CD4-positive, alpha-beta memory T cell (primary cell): ENCODE data around the gene SMAD9. TPM values are rescaled to one million over a fixed set of nuclear protein-coding genes. Genes with fewer than 3 reads are reported as not detected.

ENCODE experiments used
- CTCF ChIA-PET: fragments of 350-600 bp; sonication (Branson Sonifier 250); formaldehyde crosslinking; loops from one replicate; lab custom pipeline; 2021; ENCODE audit warnings: inconsistent platforms; ENCODE audit not compliant: partially characterized antibody; lab: Charles Lee
- POLR2A ChIA-PET: fragments of 350-600 bp; sonication (Branson Sonifier 250); formaldehyde crosslinking; loops from one replicate; lab custom pipeline; 2021; ENCODE audit not compliant: partially characterized antibody; lab: Charles Lee
- DNase-seq, 5 donors: peaks; one replicate each; pipeline versions ENCODE4 v3.0.0 to v3.0.0-alpha.2; 2020 to 2022; ENCODE audit warnings: mixed read lengths in 1 of 5
- H3K27ac ChIP-seq: one replicate; pipeline ENCODE4 v1.7.0; 2013; ENCODE audit warnings: low read depth, low read length
- H3K27me3 ChIP-seq: 2 replicates; pipeline ENCODE4 v1.7.0; 2013; ENCODE audit warnings: mild to moderate bottlenecking, low read length, moderate library complexity; ENCODE audit not compliant: insufficient read depth
- H3K36me3 ChIP-seq: 2 replicates; pipeline ENCODE4 v1.7.0; 2013; ENCODE audit warnings: mild to moderate bottlenecking, low read length, moderate library complexity; ENCODE audit not compliant: insufficient read depth
- H3K4me1 ChIP-seq: 2 replicates; pipeline ENCODE4 v1.7.0; 2013; ENCODE audit warnings: mild to moderate bottlenecking, low read length, moderate library complexity; ENCODE audit not compliant: insufficient read depth
- H3K4me3 ChIP-seq, 2 donors: one replicate each; pipeline ENCODE4 v1.7.0; 2013; ENCODE audit warnings: low read length in 2 of 2, mild to moderate bottlenecking in 1 of 2
- H3K9me3 ChIP-seq, 2 donors: one replicate each; pipeline ENCODE4 v1.7.0; 2013; ENCODE audit warnings: low read length in 2 of 2, control low read depth in 1 of 2; ENCODE audit not compliant: control insufficient read depth in 1 of 2
- H3K27ac Mint-ChIP-seq, 7 donors: one replicate each; pipeline ENCODE4 v1.8.0; 2020 to 2021; ENCODE audit warnings: mixed read lengths in 7 of 7, mild to moderate bottlenecking in 6 of 7, inconsistent platforms in 3 of 7, moderate library complexity in 3 of 7
- H3K27me3 Mint-ChIP-seq, 2 donors: one replicate each; pipeline ENCODE4 v1.8.0; 2020 to 2021; ENCODE audit warnings: mixed read lengths in 2 of 2
- H3K36me3 Mint-ChIP-seq, 2 donors: one replicate each; pipeline ENCODE4 v1.8.0; 2020 to 2021; ENCODE audit warnings: mixed read lengths in 2 of 2, inconsistent platforms in 1 of 2, mild to moderate bottlenecking in 1 of 2
- H3K4me1 Mint-ChIP-seq, 4 donors: one replicate each; pipeline ENCODE4 v1.8.0; 2020 to 2021; ENCODE audit warnings: mixed read lengths in 4 of 4, mild to moderate bottlenecking in 1 of 4
- H3K4me3 Mint-ChIP-seq, 8 donors: one replicate each; pipeline ENCODE4 v1.8.0; 2020 to 2021; ENCODE audit warnings: mixed read lengths in 8 of 8, mild to moderate bottlenecking in 7 of 8, moderate library complexity in 6 of 8, inconsistent platforms in 3 of 8
- H3K9me3 Mint-ChIP-seq, 8 donors: one replicate each; pipeline ENCODE4 v1.8.0; 2020 to 2021; ENCODE audit warnings: mixed read lengths in 8 of 8, mild to moderate bottlenecking in 5 of 8, inconsistent platforms in 3 of 8, moderate library complexity in 1 of 8
- intact Hi-C: fragments of 100-400 bp; cut with micrococcal nuclease; formaldehyde crosslinking; loops from one replicate; pipeline ENCODE4 v1.15.1; 2023
- polyA plus RNA-seq, 2 donors: library from polyadenylated mRNA; unstranded; fragments of 300-500 nt; fragmentation: Illumina TruSeq; gene quantifications; one replicate each; pipeline ENCODE4 v1.2.3, GENCODE V29; 2021
- total RNA-seq, 2 experiments: library from RNA; stranded (reverse); gene quantifications; one replicate each; pipeline ENCODE4 v1.2.3, GENCODE V29; 2021

Gene SMAD9
- total and polyA plus RNA-seq, 4 experiments from 2014 or later, result 0.10 TPM; not detected in 3

- no peaks in the 10 kb centered on the region for H3K9me3 ChIP-seq
- H3K27me3 ChIP-seq, result no peaks in the 10 kb centered on the region
- H3K27ac ChIP-seq, result peak within 1 kb of the TSS; percentile 85
- peaks cover 33 to 56% (median 42%) of the 10 kb centered on the region in 4 donors for H3K4me1 Mint-ChIP-seq
- H3K4me1 ChIP-seq, result peaks cover 46% of the 10 kb centered on the region
- intact Hi-C loops, result loop anchor here (1.0 to 2.0 kb wide), 4 partner anchors 181 to 1530 kb away; partner anchors contain the start of genes EXOSC8, SPART, SUPT20H and UFM1
- H3K36me3 ChIP-seq, result no peaks in the 10 kb centered on the region
- peak within 1 kb of the TSS; percentile 85 to 96 (median 95) for H3K27ac Mint-ChIP-seq
- peak within 1 kb of the TSS; percentile 91 to 97 (median 95) for H3K4me3 Mint-ChIP-seq
- peak within 1 kb of the TSS; percentile 76 to 86 for H3K4me3 ChIP-seq
- peak; percentile 87 to 92 (median 90) for DNase-seq
- ChIA-PET POLR2A (no interaction called here), CTCF (no interaction called here)
- peaks cover 0 to 2% (median 0%) of the 10 kb centered on the region in 8 donors for H3K9me3 Mint-ChIP-seq
- H3K27me3 Mint-ChIP-seq, result peaks cover 0 to 8% of the 10 kb centered on the region in 2 donors
- peaks cover 0 to 6% of the 10 kb centered on the region in 2 donors for H3K36me3 Mint-ChIP-seq
Measured at GRCh38 chr13:36818804-36819738, 101.0 kb downstream of the SMAD9 start, which contains the start of gene RFXAP. TSS of gene RFXAP (plus strand) at chr13:36819222. CDS start at chr13:36819358, 136 bp downstream.

- peaks cover 30 to 48% (median 37%) of the 10 kb centered on the region in 4 donors for H3K4me1 Mint-ChIP-seq
- POLR2A ChIA-PET, result no interaction called here
Measured at GRCh38 chr13:36817996-36818803, 101.8 kb downstream of the SMAD9 start.

GRCh38 chr13:36815062-36815461 lies 105.0 kb downstream of the SMAD9 start:
- Histone ChIP-seq H3K9me3 (no peaks in the 10 kb centered on the region), H3K4me1 (peaks cover 11% of the 10 kb centered on the region), H3K27me3 (peaks cover 2% of the 10 kb centered on the region), H3K4me3 (no peak overlapping the region), H3K27ac (no peak overlapping the region), H3K36me3 (no peaks in the 10 kb centered on the region)
- DNase-seq, result peak in 2 of 5 donors; percentile 9 to 19
- CTCF ChIA-PET, result interaction anchor here (1.9 kb wide), 1 partner anchor 11 kb away, joined by 5 read pairs; no protein-coding TSS in a partner anchor
- Mint-ChIP-seq H3K4me1 (peaks cover 11 to 20% (median 15%) of the 10 kb centered on the region in 4 donors), H3K36me3 (peaks cover 0 to 4% of the 10 kb centered on the region in 2 donors), H3K9me3 (peaks cover 0 to 2% (median 0%) of the 10 kb centered on the region in 8 donors), H3K27ac (no peak overlapping the region), H3K4me3 (no peak overlapping the region), H3K27me3 (peaks cover 3 to 14% of the 10 kb centered on the region in 2 donors)
- POLR2A ChIA-PET, result no interaction called here
- intact Hi-C loops, result no loop called here

More at GRCh38 chr13:36817996-36818803, 101.8 kb downstream of the SMAD9 start:
- Histone ChIP-seq H3K4me3 (peak overlapping the region; percentile 76 to 86), H3K27me3 (no peaks in the 10 kb centered on the region), H3K27ac (peak overlapping the region; percentile 85), H3K9me3 (no peaks in the 10 kb centered on the region), H3K4me1 (peaks cover 42% of the 10 kb centered on the region), H3K36me3 (no peaks in the 10 kb centered on the region)
- CTCF ChIA-PET, result no interaction called here
- peaks cover 0 to 2% (median 0%) of the 10 kb centered on the region in 8 donors for H3K9me3 Mint-ChIP-seq
- DNase-seq, result no peak
- peaks cover 0 to 6% of the 10 kb centered on the region in 2 donors for H3K36me3 Mint-ChIP-seq
- H3K27me3 Mint-ChIP-seq, result peaks cover 0 to 12% of the 10 kb centered on the region in 2 donors
- intact Hi-C loops, result loop anchor here (2.0 kb wide), 1 partner anchor 241 kb away; the partner anchor contains the start of gene SUPT20H
- peak overlapping the region; percentile 91 to 97 (median 95) for H3K4me3 Mint-ChIP-seq
- peak overlapping the region; percentile 85 to 95 (median 95) for H3K27ac Mint-ChIP-seq

GRCh38 chr13:36814465-36814864 lies 105.6 kb downstream of the SMAD9 start:
- Mint-ChIP-seq H3K27me3 (peaks cover 6 to 16% of the 10 kb centered on the region in 2 donors), H3K4me1 (peaks cover 6 to 14% (median 10%) of the 10 kb centered on the region in 4 donors), H3K9me3 (peaks cover 0 to 2% (median 0%) of the 10 kb centered on the region in 8 donors), H3K36me3 (peaks cover 0 to 2% of the 10 kb centered on the region in 2 donors), H3K27ac (no peak overlapping the region), H3K4me3 (no peak overlapping the region)
- CTCF ChIA-PET, result no interaction called here
- POLR2A ChIA-PET, result no interaction called here
- Histone ChIP-seq H3K4me1 (peaks cover 8% of the 10 kb centered on the region), H3K36me3 (no peaks in the 10 kb centered on the region), H3K27me3 (peaks cover 5% of the 10 kb centered on the region), H3K27ac (no peak overlapping the region), H3K9me3 (no peaks in the 10 kb centered on the region), H3K4me3 (no peak overlapping the region)
- no peak for DNase-seq
- intact Hi-C loops, result no loop called here

- Histone ChIP-seq H3K27me3 (peaks cover 5% of the 10 kb centered on the region), H3K9me3 (no peaks in the 10 kb centered on the region), H3K27ac (no peak overlapping the region), H3K4me1 (peaks cover 2% of the 10 kb centered on the region), H3K36me3 (no peaks in the 10 kb centered on the region), H3K4me3 (no peak overlapping the region)
- H3K27me3 Mint-ChIP-seq, result peaks cover 6 to 17% of the 10 kb centered on the region in 2 donors
- POLR2A ChIA-PET, result no interaction called here
- CTCF ChIA-PET, result interaction anchor here (1.2 to 1.3 kb wide), 2 partner anchors 16 to 24 kb away, joined by 3 read pairs; no protein-coding TSS in a partner anchor
- no peak overlapping the region for H3K27ac Mint-ChIP-seq
- H3K4me1 Mint-ChIP-seq, result peaks cover 2 to 3% (median 2%) of the 10 kb centered on the region in 4 donors
- H3K9me3 Mint-ChIP-seq, result peaks cover 0 to 2% (median 0%) of the 10 kb centered on the region in 8 donors
- H3K4me3 Mint-ChIP-seq, result no peak overlapping the region
- intact Hi-C loops, result no loop called here
- no peak for DNase-seq
- H3K36me3 Mint-ChIP-seq, result no peaks in the 10 kb centered on the region
Measured at GRCh38 chr13:36813225-36813624, 106.8 kb downstream of the SMAD9 start.

- Histone ChIP-seq H3K27me3 (peaks cover 5% of the 10 kb centered on the region), H3K27ac (no peak overlapping the region), H3K9me3 (no peaks in the 10 kb centered on the region), H3K36me3 (no peaks in the 10 kb centered on the region), H3K4me1 (no peaks in the 10 kb centered on the region), H3K4me3 (no peak overlapping the region)
- peaks cover 0 to 1% (median 0%) of the 10 kb centered on the region in 8 donors for H3K9me3 Mint-ChIP-seq
- intact Hi-C loops, result no loop called here
- ChIA-PET POLR2A (no interaction called here), CTCF (no interaction called here)
- no peak for DNase-seq
- no peak overlapping the region for H3K4me3 Mint-ChIP-seq
- H3K4me1 Mint-ChIP-seq, result no peaks in the 10 kb centered on the region
- H3K27ac Mint-ChIP-seq, result no peak overlapping the region
- peaks cover 28 to 38% of the 10 kb centered on the region in 2 donors for H3K27me3 Mint-ChIP-seq
- no peaks in the 10 kb centered on the region for H3K36me3 Mint-ChIP-seq
Measured at GRCh38 chr13:36807616-36808015, 112.4 kb downstream of the SMAD9 start.
